Epidermal melanocyte (primary cell): Measurements from ENCODE around the gene TECTB.

ENCODE experiments used
- DNase-seq: peaks from one replicate; pipeline ENCODE4 v3.0.0; 2011; ENCODE audit warnings: low spot score; ENCODE audit not compliant: insufficient read length

TECTB gene

DNA sequence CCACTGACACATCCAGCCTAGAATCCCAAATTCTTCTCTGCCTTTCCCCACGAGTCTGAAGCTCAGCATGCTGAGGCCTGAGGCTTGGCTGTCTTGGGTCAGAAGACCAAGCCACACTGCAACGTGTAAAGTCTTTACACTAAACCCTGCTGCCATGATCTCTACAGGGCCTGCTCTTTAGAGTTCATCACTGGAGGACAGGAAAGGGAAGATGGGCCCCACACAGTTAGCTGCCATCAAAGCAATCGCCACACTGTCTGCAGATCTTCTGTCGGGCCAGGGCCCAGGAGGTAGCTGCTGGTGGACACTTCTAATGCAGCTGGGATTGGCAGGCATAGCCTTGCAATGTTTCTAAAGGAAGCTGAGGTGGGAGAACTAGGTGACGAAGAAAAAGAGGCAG is 8.4 kb upstream of the TECTB start:
- DNase-seq = no peak

- no peak for DNase-seq
These were observed 7.5 kb upstream of the TECTB start for GRCh38 chr10:112275512-112276245.

DNA sequence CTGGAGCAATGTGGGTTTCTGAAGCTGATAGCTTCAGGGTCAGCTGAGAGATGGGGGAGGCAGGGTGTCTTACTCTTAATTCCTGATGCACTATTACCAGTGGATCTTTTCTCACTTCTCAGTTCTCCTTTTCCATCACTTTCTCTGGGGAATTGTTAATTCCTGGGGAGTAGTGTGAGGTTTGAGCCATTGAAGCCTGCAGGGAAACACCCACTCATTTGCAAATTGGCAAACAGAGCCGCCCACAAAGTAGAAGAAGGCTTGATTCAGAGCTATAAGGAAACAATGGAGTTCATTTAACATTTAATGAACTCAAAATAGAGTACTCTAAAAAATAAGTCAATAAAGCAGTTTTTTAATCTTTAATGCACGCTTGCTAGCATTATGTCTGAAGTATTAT is 4.3 kb upstream of the TECTB start:
- no peak for DNase-seq

- DNase-seq = no peak
These were observed 3.8 kb upstream of the TECTB start for GRCh38 chr10:112279433-112279832.

GRCh38 chr10:112280205-112280921 is 2.8 kb upstream of the TECTB start:
- no peak for DNase-seq

DNA sequence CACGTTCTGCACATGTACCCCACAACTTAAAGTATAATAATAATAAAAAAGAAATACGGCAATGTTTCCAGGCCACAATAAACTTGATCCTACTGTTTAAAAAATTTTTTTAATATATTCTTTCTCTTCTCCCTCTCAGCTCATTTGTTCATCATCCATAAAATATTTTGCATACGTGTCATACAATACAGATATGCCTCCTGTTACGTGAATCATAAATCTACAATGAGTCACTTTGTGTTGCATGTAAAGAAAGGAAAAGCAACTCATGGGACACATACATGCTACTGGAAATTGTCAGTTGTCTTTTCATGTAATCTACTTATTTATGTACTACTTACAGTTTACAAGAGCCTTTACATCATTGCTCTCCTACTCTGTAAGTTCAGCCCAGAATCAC is 1.1 kb upstream of the TECTB start:
- no peak for DNase-seq

DNA sequence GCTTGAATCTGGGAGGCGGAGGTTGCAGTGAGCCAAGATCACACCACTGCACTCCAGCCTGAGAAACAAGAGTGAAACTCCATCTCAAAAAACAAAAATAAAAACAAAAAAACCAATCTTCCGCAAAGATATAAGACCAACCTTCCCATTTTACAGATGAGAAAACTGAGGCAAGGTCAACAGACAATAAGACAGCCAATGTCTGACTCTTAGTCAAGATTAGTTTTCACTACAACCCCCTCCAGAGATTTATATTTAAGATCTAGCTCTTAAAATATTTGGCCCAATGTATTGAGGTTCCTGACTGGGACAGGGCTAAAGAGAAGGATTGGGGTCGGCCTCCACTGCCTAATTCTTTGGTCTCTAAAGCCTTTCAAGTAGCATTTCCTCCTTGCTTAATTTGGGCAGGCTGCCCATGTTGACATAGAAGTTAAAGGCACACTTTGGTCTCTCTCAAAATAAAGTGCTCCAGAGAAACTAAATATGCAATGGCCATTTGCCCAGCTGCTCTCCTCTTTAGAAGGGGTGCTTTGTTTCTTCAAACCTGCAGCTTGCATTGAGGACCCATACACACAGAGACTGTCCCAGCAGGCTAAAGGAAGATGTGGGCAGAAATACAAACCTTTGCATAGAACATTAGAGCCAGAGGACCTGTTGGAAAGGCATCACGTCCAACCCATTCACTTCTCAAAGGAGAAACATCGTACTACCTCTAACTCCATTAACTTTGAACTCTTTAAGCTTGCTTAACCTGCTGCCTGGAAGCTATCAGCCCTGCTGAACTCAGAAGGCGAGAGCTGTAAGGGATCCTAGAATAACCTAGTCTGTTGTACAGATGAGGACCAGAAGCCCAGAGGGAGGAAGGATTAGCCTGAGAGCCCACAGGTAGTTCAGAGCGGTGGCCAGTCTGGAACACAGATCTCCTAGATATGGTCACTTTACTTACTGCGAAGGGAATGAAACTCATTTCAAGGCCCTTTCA is 3.9 kb downstream of the TECTB start:
- no peak for DNase-seq

DNA sequence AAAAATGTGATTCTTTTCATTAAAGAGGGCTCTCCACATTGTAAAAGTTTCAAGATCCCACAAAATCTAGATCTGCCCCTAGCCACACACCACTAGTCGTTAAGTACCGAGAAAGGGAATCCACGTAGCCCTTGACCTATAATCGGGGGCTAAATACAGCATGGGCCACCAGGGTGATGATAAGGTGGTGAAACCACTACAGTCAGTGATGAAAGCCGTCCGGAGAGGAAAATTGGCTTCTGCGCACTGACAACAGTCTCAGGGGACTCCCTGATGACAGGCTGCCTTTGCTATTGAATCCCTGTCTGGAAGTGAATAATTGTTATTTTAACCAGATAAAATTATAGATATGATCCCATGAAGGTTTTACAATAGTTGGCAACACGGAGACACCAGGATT is 4.6 kb downstream of the TECTB start:
- DNase-seq = no peak

- no peak for DNase-seq
These were observed 5.3 kb downstream of the TECTB start for GRCh38 chr10:112288486-112288885.

GRCh38 chr10:112289373-112290053 is 6.3 kb downstream of the TECTB start:
- no peak for DNase-seq

- DNase-seq = no peak
These were observed 6.8 kb downstream of the TECTB start for GRCh38 chr10:112290054-112290373.

DNA sequence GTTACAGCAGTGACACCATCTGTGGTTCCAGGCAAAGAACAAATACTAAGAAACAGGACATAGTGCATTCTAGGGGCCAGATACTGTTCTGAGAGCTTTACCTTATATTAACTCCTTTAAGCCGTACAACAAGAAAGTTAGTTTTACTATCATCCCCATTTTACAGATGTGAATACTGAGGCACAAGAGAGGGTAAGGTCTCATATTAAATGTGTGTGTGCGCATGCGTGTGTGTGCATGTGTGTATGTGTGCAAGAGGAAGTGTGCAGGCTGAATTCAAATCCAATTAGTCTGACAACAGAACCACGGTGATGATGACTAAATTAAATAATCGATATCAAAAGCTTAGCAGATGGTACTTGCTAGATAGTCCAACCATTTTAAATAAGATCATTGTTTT is 11.0 kb downstream of the TECTB start:
- DNase-seq = no peak

- DNase-seq = peak; percentile 88
These were observed 12.9 kb downstream of the TECTB start for GRCh38 chr10:112295853-112296830.

DNA sequence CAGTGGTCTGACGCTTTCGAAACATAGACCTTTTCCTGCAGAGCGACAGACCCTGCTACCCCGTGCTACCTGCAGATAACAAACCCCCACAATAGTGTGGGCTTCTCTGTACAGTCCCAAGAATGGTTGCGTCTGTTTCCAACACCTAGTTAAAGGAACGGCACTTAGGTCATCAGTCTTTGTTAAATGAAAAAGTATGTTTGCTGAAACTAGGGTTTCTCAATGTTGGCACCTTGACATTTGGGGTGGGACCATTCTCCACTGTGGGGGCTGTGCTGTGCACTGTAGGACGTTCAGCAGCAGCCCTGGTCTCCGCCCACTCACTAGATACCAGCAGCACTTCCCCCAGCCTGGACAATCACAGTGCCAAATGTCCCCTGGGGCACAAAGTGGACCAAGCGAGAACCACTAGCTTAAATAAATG is 13.7 kb downstream of the TECTB start:
- DNase-seq = no peak

- no peak for DNase-seq
These were observed 15.4 kb downstream of the TECTB start for GRCh38 chr10:112298581-112298980.

- no peak for DNase-seq
These were observed 16.3 kb downstream of the TECTB start for GRCh38 chr10:112299456-112299855.

DNA sequence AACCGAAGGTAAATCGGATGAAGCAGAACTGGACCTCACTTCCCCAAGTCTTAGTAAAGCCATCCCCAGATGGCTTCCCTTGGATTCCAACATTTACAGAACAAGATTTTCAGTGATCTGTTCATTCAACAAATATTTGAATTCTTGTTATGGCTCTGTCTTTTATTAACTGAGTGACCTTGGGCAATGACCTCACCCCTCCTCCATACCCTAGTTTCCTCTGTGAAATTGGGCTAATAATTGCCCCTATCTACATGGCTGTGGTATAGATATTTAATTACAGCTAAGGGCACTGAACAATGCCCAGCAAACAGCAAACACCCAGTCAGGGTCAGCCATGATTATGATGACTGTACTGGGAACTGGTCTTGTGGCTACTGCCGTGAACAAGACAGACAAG is 19.1 kb downstream of the TECTB start:
- DNase-seq = no peak

DNA sequence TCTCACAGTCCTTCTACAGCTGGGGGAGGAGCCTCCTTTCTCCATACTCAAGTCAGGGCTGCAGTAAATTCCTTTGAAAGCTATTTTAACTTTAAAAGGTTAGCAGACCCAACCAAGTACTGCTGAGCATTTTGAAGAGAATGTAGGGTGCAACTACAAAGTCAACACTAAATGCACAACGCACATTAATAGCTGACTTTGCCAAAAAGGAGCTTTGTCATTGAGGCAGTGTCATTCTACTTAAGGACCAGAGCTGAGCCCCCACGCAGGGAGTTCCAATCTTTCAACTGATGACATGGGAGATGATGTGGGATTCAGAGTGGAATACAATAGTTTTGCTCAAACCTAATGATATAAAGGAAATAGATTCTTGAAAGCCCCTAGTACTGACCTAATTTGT is 20.3 kb downstream of the TECTB start:
- no peak for DNase-seq

- DNase-seq = no peak
These were observed 21.2 kb downstream of the TECTB start for GRCh38 chr10:112304267-112304859.
